Measurements from ENCODE around the gene ZMAT5.
"Not testable (repeated sequence)": the region's sequence is repeated elsewhere in the genome, so short reads cannot be mapped to it uniquely, and the experiment has no call there.

Gene ZMAT5

GRCh38 chr22:29786031-29786430, 19.2 kb upstream of the ZMAT5 start:
- no peak for DNase-seq (ENCODE audit: low read depth)

- no peak for DNase-seq (ENCODE audit: low read depth)
Measured at GRCh38 chr22:29784451-29785361, 17.9 kb upstream of the ZMAT5 start.

DNA sequence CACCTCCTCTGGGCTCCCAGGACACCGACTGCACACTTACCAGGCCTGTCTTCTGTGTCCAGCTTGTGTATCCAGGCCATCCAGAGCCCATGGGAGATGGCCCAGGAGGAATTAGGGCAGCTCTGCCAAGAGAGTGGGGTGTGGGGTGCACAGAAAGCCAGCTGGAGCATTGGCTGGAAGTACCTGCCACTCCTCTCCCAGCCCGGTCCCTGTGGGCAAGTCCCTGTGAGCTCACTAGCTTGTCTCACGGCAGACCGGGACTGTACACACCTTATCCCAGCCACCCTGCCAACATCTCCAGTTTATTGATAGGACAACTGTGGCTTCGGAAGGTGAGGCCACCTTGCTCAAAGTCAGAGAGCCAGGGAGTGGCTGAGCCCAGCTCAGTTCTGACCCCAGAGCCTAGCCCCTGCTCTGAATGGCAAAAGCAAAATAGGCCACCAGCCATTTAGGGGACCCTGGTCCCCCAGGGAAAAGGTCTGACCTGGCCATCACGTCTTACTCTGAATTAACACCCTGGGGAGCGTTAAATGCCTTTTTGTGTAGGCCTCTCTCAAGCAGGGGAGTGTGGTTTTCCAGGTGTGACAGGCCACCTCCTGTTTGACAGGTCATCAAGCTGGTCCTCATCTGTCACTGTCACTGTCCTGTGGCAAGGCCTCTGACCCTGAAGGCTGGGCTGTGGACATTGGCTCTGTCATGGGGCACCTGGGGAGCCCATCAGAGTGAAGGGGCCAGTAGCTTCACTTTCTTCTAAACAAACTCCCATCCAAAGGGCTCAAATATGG, 15.4 kb upstream of the ZMAT5 start:
- DNase-seq (ENCODE audit: low read depth) = no peak

DNA sequence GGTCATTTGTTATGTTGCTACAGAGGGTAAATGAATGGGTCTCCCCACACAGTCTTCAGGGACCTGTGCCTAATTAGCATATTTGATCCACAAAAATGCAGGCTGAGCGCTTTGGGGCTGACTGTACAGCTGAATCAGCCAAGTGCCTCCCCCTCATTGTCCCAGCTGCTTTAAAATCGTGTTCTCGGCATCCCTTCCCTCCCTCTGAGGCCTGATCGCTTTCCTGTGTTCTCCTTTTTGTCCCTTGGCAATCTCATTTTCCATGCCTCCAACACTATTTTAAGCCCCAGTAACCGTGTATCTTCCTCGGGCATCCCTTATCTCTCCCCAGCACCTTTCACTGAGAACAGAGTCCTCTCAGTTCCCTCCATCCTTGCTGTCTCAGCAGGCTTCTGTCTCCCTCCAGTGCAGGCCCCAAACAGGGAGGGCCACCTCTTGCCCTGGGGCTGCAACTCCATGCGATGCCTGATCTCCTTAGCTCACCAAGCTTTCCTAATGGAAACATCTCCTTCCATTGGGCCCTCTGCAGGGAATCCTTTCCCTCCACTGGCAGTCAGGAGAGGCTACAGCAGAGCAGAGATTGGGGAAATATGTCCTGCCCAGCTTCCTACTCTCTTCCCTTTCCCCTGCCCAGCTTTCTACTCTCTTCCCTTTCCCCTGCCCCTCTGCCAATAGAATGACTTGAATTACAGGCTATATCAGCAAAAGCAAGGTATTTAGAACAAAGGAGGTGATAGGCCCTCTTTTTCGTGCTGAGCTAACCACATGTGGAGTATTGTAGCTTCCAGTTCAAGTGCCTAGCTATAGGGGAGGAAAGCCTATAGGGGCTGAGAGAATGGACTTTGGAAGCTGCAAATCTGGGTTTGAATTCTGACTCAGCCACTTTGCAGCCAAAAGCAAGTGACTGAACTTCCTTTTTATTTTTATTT, 14.2 kb upstream of the ZMAT5 start:
- no peak for DNase-seq (ENCODE audit: low read depth)

DNA sequence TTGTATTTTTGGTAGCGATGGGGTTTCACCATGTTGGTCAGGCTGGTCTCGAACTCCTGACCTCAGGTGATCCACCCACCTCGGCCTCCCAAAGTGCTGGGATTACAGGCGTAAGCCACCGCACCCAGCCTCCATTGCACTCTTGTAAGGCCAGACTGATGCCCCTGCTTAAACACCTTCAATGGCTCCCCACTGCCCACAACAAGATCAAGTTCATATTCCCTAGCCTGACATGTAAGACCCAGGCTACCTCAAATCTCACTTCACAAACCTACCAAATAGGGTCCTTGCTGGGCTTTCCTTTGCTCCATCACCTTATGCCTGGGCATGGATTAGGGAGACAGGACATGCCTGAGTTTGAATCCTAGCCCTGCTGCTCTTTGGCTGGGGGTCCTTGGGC, 13.4 kb upstream of the ZMAT5 start:
- no peak for DNase-seq (ENCODE audit: low read depth)

GRCh38 chr22:29773233-29773632, 6.4 kb upstream of the ZMAT5 start:
- DNase-seq (ENCODE audit: low read depth) = no peak

- DNase-seq (ENCODE audit: low read depth) = no peak
Measured at GRCh38 chr22:29772170-29772641, 5.4 kb upstream of the ZMAT5 start.

GRCh38 chr22:29769723-29770321, 3.0 kb upstream of the ZMAT5 start:
- no peak for DNase-seq (ENCODE audit: low read depth)

DNA sequence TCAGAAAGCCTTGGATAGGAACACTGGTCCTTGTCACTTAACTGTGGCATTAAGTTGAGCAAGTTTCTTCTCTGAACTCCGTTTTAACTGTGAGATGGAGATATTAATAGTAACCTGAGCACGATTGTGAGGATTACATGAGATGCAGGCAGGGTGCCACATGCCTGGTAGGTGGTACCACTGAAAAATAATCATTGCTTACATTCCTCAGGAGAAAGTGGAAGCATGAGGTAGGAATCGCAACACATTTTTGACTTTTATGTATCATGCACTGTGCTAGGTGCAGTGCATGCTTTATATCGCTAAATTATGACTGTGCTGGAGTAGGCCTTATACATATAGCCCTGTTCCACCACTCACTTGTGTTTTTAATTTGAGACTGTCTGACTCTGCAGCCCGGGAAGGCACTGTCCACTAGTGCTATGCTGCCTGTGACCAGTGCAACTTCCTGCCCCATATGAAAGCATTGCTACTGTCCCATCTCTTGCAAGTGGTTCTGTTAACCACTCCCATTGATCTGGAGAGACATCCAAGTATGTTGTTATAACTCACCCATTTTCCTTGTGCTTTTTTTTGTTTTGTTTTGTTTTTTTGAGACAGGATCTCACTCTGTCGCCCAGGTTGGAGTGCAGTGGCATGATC, 1.4 kb upstream of the ZMAT5 start:
- no peak for DNase-seq (ENCODE audit: low read depth)

- peak; percentile 86 for DNase-seq (ENCODE audit: low read depth)
Measured at GRCh38 chr22:29767171-29768051, 604 bp upstream of the ZMAT5 start, which contains the start of gene UQCR10. UQCR10 (plus strand) TSS chr22:29767369; CDS start chr22:29767399, 30 bp downstream.

- DNase-seq (ENCODE audit: low read depth) = peak; percentile 2
Measured at GRCh38 chr22:29765905-29766631, 739 bp downstream of the ZMAT5 start.

DNA sequence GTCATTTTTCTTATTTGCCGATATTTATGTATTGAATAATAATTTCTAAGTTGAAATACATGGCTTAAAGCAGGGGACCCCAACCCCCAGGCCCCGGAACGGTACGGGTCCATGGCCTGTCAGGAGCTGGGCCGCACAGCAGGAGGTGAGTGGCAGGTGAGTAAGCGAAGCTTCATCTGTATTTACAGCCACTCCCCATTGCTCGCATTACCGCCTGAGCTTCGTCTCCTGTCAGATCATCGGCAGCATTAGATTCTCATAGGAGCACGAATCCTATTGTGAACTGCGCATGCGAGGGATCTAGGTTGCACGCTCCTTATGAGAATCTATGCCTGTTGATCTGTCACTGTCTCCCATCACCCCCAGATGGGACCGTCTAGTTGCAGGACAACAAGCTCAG, 4.5 kb downstream of the ZMAT5 start:
- DNase-seq (ENCODE audit: low read depth) = no peak

GRCh38 chr22:29758959-29759358, 7.8 kb downstream of the ZMAT5 start:
- DNase-seq (ENCODE audit: low read depth) = no peak

- DNase-seq (ENCODE audit: low read depth) = no peak
Measured at GRCh38 chr22:29758068-29758622, 8.7 kb downstream of the ZMAT5 start.

DNA sequence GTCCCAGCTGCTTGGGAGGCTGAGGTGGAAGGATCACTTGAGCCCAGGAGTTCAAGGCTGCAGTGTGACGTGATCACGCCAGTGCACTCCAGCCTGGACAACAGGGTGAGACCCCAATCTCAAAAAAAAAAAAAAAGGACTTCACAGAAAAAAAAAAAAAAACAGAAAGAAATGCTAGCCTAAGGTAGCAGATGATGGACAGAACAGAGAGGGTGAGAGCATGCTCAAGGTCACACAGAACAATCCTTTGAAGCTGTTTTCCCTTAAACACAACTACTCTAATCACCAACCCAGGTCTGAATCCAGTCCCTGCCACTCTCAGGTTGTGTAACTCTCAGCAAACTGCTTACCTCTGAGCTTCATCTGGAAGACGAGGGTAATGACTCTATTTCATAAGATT, 9.7 kb downstream of the ZMAT5 start:
- no peak for DNase-seq (ENCODE audit: low read depth)

GRCh38 chr22:29756341-29756740, 10.5 kb downstream of the ZMAT5 start:
- DNase-seq (ENCODE audit: low read depth) = no peak

- DNase-seq (ENCODE audit: low read depth) = no peak
Measured at GRCh38 chr22:29755889-29756288, 10.9 kb downstream of the ZMAT5 start.

- not testable (repeated sequence) for DNase-seq (ENCODE audit: low read depth)
Measured at GRCh38 chr22:29754658-29755395, 12.0 kb downstream of the ZMAT5 start.
